Right renal cortex interstitium (tissue), 3 donors: ENCODE measurements around the gene MLC1. TPM values are rescaled to one million over a fixed set of nuclear protein-coding genes. Genes with fewer than 3 reads are reported as not detected.
"Not testable (repeated sequence)": the region's sequence is repeated elsewhere in the genome, so short reads cannot be mapped to it uniquely, and the experiment has no call there.

Experiments used
- DNase-seq, 3 donors: peaks; one replicate each; pipeline ENCODE4 v3.0.0-alpha.2; 2013; ENCODE audit warnings: low read depth in 3 of 3, low spot score in 2 of 3
- polyA plus RNA-seq, 3 donors: library from polyadenylated mRNA; unstranded; fragments of 120-200 nt; gene quantifications; one replicate each; pipeline ENCODE4 v1.2.1, GENCODE V29; 2013; ENCODE audit not compliant: insufficient read length in 3 of 3

MLC1 gene
- polyA plus RNA-seq, 3 donors, result 0.64 to 1.0 (median 0.90) TPM

GRCh38 chr22:50104141-50104544, 18.9 kb upstream of the MLC1 start:
- DNase-seq, result no peak

GRCh38 chr22:50102946-50103345, 17.7 kb upstream of the MLC1 start:
- DNase-seq, result no peak

- no peak for DNase-seq
Observed at GRCh38 chr22:50101870-50102565, 16.8 kb upstream of the MLC1 start.

- no peak for DNase-seq
Observed at GRCh38 chr22:50098052-50098451, 12.8 kb upstream of the MLC1 start.

- DNase-seq, result no peak
Observed at GRCh38 chr22:50092342-50092741, 7.1 kb upstream of the MLC1 start.

GRCh38 chr22:50091092-50091768, 6.0 kb upstream of the MLC1 start:
- DNase-seq, result no peak

GRCh38 chr22:50090412-50090714, 5.1 kb upstream of the MLC1 start:
- DNase-seq, result no peak

GRCh38 chr22:50089682-50090411, 4.6 kb upstream of the MLC1 start, which contains the start of gene MOV10L1:
TSS of gene MOV10L1 (plus strand) at chr22:50090006. CDS start at chr22:50090089, 83 bp downstream.
- no peak for DNase-seq

GRCh38 chr22:50089231-50089630, 4.0 kb upstream of the MLC1 start:
- no peak for DNase-seq

- no peak for DNase-seq
Observed at GRCh38 chr22:50088096-50088495, 2.9 kb upstream of the MLC1 start.

- DNase-seq, result no peak
Observed at GRCh38 chr22:50087646-50088045, 2.4 kb upstream of the MLC1 start.

- DNase-seq, result not testable (repeated sequence)
Observed at GRCh38 chr22:50086975-50087374, 1.7 kb upstream of the MLC1 start.

GRCh38 chr22:50086526-50086925, 1.3 kb upstream of the MLC1 start:
- no peak for DNase-seq

- no peak for DNase-seq
Observed at GRCh38 chr22:50084614-50085021, 608 bp downstream of the MLC1 start.

GRCh38 chr22:50084080-50084477, 1.1 kb downstream of the MLC1 start:
- no peak for DNase-seq

- DNase-seq, result no peak
Observed at GRCh38 chr22:50083462-50084079, 1.7 kb downstream of the MLC1 start.

- DNase-seq, result no peak
Observed at GRCh38 chr22:50082961-50083461, 2.2 kb downstream of the MLC1 start.

GRCh38 chr22:50082197-50082715, 3.0 kb downstream of the MLC1 start:
- no peak for DNase-seq

- no peak for DNase-seq
Observed at GRCh38 chr22:50081426-50082196, 3.6 kb downstream of the MLC1 start.

GRCh38 chr22:50080077-50080465, 5.2 kb downstream of the MLC1 start:
- no peak for DNase-seq
